Thymus (tissue), 11 donors: ENCODE data around the gene MOB3A. TPM values are rescaled to one million over a fixed set of nuclear protein-coding genes. Genes with fewer than 3 reads are reported as not detected.

Source experiments
- DNase-seq, 9 donors: peaks; one replicate each; pipeline ENCODE4 v3.0.0-alpha.2; 2013; ENCODE audit warnings: low spot score in 9 of 9, low read depth in 6 of 9, missing footprints in 1 of 9
- H3K27ac ChIP-seq, 2 donors: one replicate each; pipeline ENCODE4 v1.5.1; 2013; ENCODE audit warnings: control low read depth in 1 of 2, low read depth in 1 of 2, low read length in 1 of 2, mild to moderate bottlenecking in 1 of 2, moderate library complexity in 1 of 2
- H3K27me3 ChIP-seq, 2 donors: one replicate each; pipeline ENCODE4 v1.5.1; 2013; ENCODE audit warnings: low read length in 1 of 2; ENCODE audit not compliant: control insufficient read depth in 2 of 2, insufficient read depth in 1 of 2
- H3K36me3 ChIP-seq, 2 donors: one replicate each; pipeline ENCODE4 v1.5.1; 2013; ENCODE audit warnings: low read length in 1 of 2, mild to moderate bottlenecking in 1 of 2, moderate library complexity in 1 of 2; ENCODE audit not compliant: control insufficient read depth in 2 of 2, insufficient read depth in 2 of 2
- H3K4me1 ChIP-seq, 2 donors: one replicate each; pipeline ENCODE4 v1.5.1; 2013; ENCODE audit warnings: low read length in 2 of 2; ENCODE audit not compliant: control insufficient read depth in 2 of 2, insufficient read depth in 2 of 2
- H3K4me3 ChIP-seq, 2 donors: one replicate each; pipeline ENCODE4 v1.5.1; 2013; ENCODE audit warnings: low read length in 2 of 2, control low read depth in 1 of 2, mild to moderate bottlenecking in 1 of 2
- H3K9me3 ChIP-seq, 2 donors: one replicate each; pipeline ENCODE4 v1.5.1; 2013; ENCODE audit warnings: low read length in 1 of 2, mild to moderate bottlenecking in 1 of 2; ENCODE audit not compliant: control insufficient read depth in 2 of 2, insufficient read depth in 1 of 2
- WGBS: extraction: QIAGEN DNeasy Blood & Tissue Kit; methylation state at CpG from one replicate; pipeline ENCODE4 v1.1.7; 2013; 5-methylcytosine and 5-hydroxymethylcytosine counted together
- polyA plus RNA-seq: library from polyadenylated mRNA; stranded (reverse); fragments of 200-250 nt; gene quantifications from one replicate; pipeline ENCODE4 v1.2.3, GENCODE V29; 2013
- total RNA-seq: library from RNA; stranded (reverse); fragments of 120-200 nt; gene quantifications from one replicate; pipeline ENCODE4 v1.2.4, GENCODE V29; 2013
- donor health status: healthy.

MOB3A gene
- total and polyA plus RNA-seq, 2 donors: 20.0 to 29.7 TPM

DNA sequence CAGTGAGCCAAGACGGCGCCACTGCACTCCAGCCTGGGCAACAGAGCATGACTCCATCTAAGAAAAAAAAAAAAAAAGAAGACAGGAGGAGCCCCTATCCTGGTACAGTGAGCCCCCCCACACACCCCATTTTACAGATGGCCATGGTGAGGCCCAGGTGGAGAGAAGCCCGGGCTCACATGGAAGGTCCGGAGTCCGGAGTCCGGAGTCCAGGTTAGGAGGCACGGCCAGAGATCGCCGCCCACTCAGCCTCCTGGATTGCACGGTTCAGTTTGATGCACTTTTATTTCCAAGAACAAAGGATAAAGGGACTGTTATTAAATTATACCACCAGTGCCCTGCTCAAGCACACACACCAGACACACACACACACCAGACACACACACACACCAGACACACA, 69.4 kb downstream of the MOB3A start:
- 96% methylated on average over 10 of the region's 10 CpGs for WGBS
- Histone ChIP-seq H3K9me3 (peaks cover 0 to 6% of the 10 kb centered on the region in 2 donors), H3K4me3 (no peak overlapping the region), H3K27ac (no peak overlapping the region), H3K4me1 (peaks cover 1% of the 10 kb centered on the region in 2 donors), H3K27me3 (no peaks in the 10 kb centered on the region), H3K36me3 (no peaks in the 10 kb centered on the region)
- DNase-seq: no peak

DNA sequence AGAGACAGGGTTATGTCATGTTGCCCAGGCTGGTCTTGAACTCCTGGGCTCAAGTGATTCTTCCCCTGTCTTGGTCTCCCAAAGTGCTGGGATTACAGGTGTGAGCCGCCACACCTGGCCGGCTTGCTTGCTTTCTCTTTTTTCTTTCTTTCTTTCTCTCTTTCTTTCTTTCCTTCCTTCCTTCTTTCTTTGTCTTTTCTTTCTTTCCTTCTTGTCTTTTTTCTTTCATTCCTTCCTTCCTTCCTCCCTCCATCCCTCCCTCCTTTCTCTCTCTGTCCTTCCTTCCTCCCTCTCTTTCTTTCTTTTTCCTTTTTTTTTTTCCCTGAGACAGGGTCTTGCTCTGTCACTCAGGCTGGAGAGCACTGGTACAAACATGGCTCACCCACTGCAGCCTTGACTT, 73.8 kb downstream of the MOB3A start:
- no peak overlapping the region for H3K27ac ChIP-seq
- no peak overlapping the region for H3K4me3 ChIP-seq
- DNase-seq: no peak
- H3K4me1 ChIP-seq: peaks cover 0 to 5% of the 10 kb centered on the region in 2 donors
- H3K9me3 ChIP-seq: peaks cover 0 to 6% of the 10 kb centered on the region in 2 donors
- no peaks in the 10 kb centered on the region for H3K36me3 ChIP-seq
- WGBS: 96% methylated on average over 2 of the region's 2 CpGs
- no peaks in the 10 kb centered on the region for H3K27me3 ChIP-seq

DNA sequence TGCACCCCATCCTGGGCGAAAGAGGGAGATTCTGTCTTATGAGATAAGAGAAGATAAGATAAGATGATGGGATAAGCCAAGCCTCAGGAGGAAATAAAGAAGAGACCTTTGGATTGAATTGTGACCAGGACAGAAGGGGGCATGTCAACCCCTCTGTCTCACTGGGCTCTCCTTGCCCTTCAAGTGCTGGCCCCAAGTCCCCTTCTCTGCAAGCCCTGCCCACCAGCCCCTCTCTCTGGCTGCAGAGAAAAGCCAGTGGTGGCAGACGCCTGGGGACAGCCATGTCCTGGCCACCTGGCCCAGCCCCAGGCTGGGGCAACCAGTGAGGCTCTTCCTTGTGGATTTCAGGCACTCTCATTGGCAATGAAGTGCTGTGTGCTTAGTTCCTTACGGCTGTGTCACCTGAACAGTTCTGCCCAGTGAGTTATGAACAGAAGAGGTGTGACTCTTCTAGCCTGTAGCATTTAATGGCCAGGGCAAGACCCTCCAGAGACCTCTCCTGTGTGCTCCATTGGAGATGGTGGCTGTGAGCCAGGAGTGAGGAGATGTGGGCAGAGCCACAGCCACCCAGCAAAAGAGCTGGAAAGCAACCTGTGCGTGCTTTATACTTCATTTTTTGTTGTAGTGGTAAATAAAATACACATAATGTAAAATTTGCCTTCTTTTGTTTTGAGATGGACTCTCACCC, 74.5 kb downstream of the MOB3A start:
- WGBS: 93% methylated on average over 4 of the region's 4 CpGs
- DNase-seq: no peak
- Histone ChIP-seq H3K9me3 (peaks cover 0 to 6% of the 10 kb centered on the region in 2 donors), H3K4me1 (peaks cover 0 to 5% of the 10 kb centered on the region in 2 donors), H3K36me3 (no peaks in the 10 kb centered on the region), H3K27ac (no peak overlapping the region), H3K4me3 (no peak overlapping the region), H3K27me3 (no peaks in the 10 kb centered on the region)

Other genes starting within 250 kb of the MOB3A start
- 3.8 TPM for gene REXO1, start 247.8 kb downstream of the MOB3A start, total RNA-seq
- gene REXO1, start 247.8 kb downstream of the MOB3A start, polyA plus RNA-seq: 28.7 TPM
- gene KLF16, start 232.7 kb downstream of the MOB3A start, total RNA-seq: 3.2 TPM
- 8.4 TPM for gene KLF16, start 232.7 kb downstream of the MOB3A start, polyA plus RNA-seq
- 97.4 TPM for gene ABHD17A, start 210.8 kb downstream of the MOB3A start, total RNA-seq
- 90.4 TPM for gene ABHD17A, start 210.8 kb downstream of the MOB3A start, polyA plus RNA-seq
- 2.0 TPM for gene ADAT3, start 190.9 kb downstream of the MOB3A start, total RNA-seq
- gene ADAT3, start 190.9 kb downstream of the MOB3A start, polyA plus RNA-seq: 4.5 TPM
- 9.2 TPM for gene SCAMP4, start 190.9 kb downstream of the MOB3A start, total RNA-seq
- gene SCAMP4, start 190.9 kb downstream of the MOB3A start, polyA plus RNA-seq: 21.9 TPM
- 52.0 TPM for gene CSNK1G2, start 155.2 kb downstream of the MOB3A start, total RNA-seq
- 80.9 TPM for gene CSNK1G2, start 155.2 kb downstream of the MOB3A start, polyA plus RNA-seq
- gene BTBD2, start 80.6 kb downstream of the MOB3A start, total RNA-seq: 18.0 TPM
- gene BTBD2, start 80.6 kb downstream of the MOB3A start, polyA plus RNA-seq: 36.9 TPM
- gene MKNK2, start 45.1 kb downstream of the MOB3A start, total RNA-seq: 59.4 TPM
- 97.9 TPM for gene MKNK2, start 45.1 kb downstream of the MOB3A start, polyA plus RNA-seq
- 5.1 TPM for gene IZUMO4, start 589 bp upstream of the MOB3A start, total RNA-seq
- gene IZUMO4, start 589 bp upstream of the MOB3A start, polyA plus RNA-seq: 37.8 TPM
- gene AP3D1, start 55.2 kb upstream of the MOB3A start, total RNA-seq: 32.5 TPM
- gene AP3D1, start 55.2 kb upstream of the MOB3A start, polyA plus RNA-seq: 80.1 TPM
- 3.4 TPM for gene DOT1L, start 67.6 kb upstream of the MOB3A start, total RNA-seq
- 9.9 TPM for gene DOT1L, start 67.6 kb upstream of the MOB3A start, polyA plus RNA-seq
- gene PLEKHJ1, start 140.0 kb upstream of the MOB3A start, total RNA-seq: 62.0 TPM
- gene PLEKHJ1, start 140.0 kb upstream of the MOB3A start, polyA plus RNA-seq: 97.7 TPM
- gene SF3A2, start 140.5 kb upstream of the MOB3A start, total RNA-seq: 18.7 TPM
- 51.1 TPM for gene SF3A2, start 140.5 kb upstream of the MOB3A start, polyA plus RNA-seq
- 0.61 TPM for gene AMH, start 153.0 kb upstream of the MOB3A start, total RNA-seq
- 2.2 TPM for gene AMH, start 153.0 kb upstream of the MOB3A start, polyA plus RNA-seq
- gene JSRP1, start 160.1 kb upstream of the MOB3A start, total RNA-seq: 0.90 TPM
- 1.3 TPM for gene JSRP1, start 160.1 kb upstream of the MOB3A start, polyA plus RNA-seq
- 0.05 TPM for gene PEAK3, start 185.8 kb upstream of the MOB3A start, total RNA-seq
- 0.34 TPM for gene PEAK3, start 185.8 kb upstream of the MOB3A start, polyA plus RNA-seq
- gene LINGO3, start 211.8 kb upstream of the MOB3A start, total RNA-seq: 0.05 TPM
- gene LINGO3, start 211.8 kb upstream of the MOB3A start, polyA plus RNA-seq: 0.16 TPM
- gene LSM7, start 232.3 kb upstream of the MOB3A start, total RNA-seq: 175 TPM
- 243 TPM for gene LSM7, start 232.3 kb upstream of the MOB3A start, polyA plus RNA-seq
- gene SPPL2B, start 232.4 kb upstream of the MOB3A start, total RNA-seq: 17.3 TPM
- gene SPPL2B, start 232.4 kb upstream of the MOB3A start, polyA plus RNA-seq: 125 TPM